NCI-H2171 treated with DMSO at 0.1 percent for 48 hours (cell line): ENCODE measurements around the gene ABCB6.
A peak's percentile ranks its signal among the peaks of the same experiment; 100 is the strongest.

Source experiments
- DNase-seq: peaks from one replicate; lab custom pipeline; 2025; lab: John Stamatoyannopoulos, UW

Gene ABCB6

GRCh38 chr2:219168932-219169331 lies 49.8 kb downstream of the ABCB6 start:
- no peak for DNase-seq

- no peak for DNase-seq
Measured at GRCh38 chr2:219168526-219168925, 50.2 kb downstream of the ABCB6 start.

- no peak for DNase-seq
Measured at GRCh38 chr2:219167997-219168396, 50.8 kb downstream of the ABCB6 start.

DNA sequence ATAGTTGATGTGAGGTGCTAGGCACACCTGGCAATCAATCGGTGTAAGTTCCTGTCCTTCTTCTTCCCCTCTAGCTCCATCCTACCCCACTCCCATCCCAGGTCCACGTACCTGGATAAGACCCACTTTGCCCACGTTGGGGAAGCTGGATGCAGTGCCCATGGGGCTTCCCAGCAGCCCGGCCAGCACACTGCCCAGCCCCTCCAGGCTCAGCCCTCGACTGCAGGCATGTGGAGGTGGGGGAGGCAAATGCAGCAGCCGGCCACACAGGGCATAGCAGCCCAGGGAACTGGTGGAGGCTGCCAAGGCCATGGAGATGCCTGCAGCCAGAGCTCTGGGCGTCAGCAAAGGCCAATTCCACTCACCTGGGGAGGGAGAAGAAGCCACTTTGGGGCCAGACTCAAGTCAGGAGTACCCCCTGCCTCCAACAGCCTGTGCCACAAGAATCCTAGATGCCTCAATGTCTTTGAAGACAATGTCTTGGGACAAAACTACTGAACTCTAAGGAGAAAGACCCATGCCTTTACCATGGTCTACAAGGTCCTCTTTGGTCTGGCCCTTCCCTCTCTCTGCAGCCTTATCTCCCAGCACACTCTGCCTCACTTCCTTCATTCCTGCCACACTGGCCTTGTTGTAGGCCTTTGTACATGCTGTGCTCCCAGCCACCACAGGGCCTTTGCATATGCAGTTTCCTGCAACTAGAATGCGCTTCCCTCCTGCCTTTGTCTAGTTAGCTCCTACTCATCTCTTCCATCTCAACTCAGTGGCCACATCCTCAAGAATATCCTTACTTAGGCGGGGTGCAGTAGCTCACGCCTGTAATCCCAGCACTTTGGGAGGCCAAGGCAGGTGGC lies 53.5 kb downstream of the ABCB6 start:
- no peak for DNase-seq

GRCh38 chr2:219163156-219163555 lies 55.6 kb downstream of the ABCB6 start:
- DNase-seq: no peak

GRCh38 chr2:219161097-219161496 lies 57.7 kb downstream of the ABCB6 start:
- no peak for DNase-seq

GRCh38 chr2:219160186-219161017 lies 58.4 kb downstream of the ABCB6 start, which contains the start of gene NHEJ1:
TSS of gene NHEJ1 (minus strand) at chr2:219160815. CDS start at chr2:219158362, 2,453 bp downstream.
- peak; percentile 90 for DNase-seq
